Measurements from ENCODE around the gene SLC39A6. TPM values are rescaled to one million over a fixed set of nuclear protein-coding genes. Genes with fewer than 3 reads are reported as not detected.

SLC39A6 gene
- total and polyA plus RNA-seq, 9 donors = 39.7 to 96.5 (median 55.0) TPM

GRCh38 chr18:36162981-36163380 lies 33.8 kb upstream of the SLC39A6 start:
- Histone ChIP-seq H3K9me3 (no peaks in the 10 kb centered on the region), H3K36me3 (no peaks in the 10 kb centered on the region), H3K4me1 (ENCODE audit: insufficient read depth) (peaks cover 2% of the 10 kb centered on the region), H3K27ac (no peak overlapping the region), H3K4me3 (no peak overlapping the region), H3K27me3 (no peaks in the 10 kb centered on the region)
- intact Hi-C loops (cut with DNase I) = no loop called here
- TF ChIP-seq, protein P1, sequence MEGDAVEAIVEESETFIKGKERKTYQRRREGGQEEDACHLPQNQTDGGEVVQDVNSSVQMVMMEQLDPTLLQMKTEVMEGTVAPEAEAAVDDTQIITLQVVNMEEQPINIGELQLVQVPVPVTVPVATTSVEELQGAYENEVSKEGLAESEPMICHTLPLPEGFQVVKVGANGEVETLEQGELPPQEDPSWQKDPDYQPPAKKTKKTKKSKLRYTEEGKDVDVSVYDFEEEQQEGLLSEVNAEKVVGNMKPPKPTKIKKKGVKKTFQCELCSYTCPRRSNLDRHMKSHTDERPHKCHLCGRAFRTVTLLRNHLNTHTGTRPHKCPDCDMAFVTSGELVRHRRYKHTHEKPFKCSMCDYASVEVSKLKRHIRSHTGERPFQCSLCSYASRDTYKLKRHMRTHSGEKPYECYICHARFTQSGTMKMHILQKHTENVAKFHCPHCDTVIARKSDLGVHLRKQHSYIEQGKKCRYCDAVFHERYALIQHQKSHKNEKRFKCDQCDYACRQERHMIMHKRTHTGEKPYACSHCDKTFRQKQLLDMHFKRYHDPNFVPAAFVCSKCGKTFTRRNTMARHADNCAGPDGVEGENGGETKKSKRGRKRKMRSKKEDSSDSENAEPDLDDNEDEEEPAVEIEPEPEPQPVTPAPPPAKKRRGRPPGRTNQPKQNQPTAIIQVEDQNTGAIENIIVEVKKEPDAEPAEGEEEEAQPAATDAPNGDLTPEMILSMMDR (IDR thresholded peaks at IDR 0.05) = no peak
- TF ChIP-seq EP300 (IDR thresholded peaks at IDR 0.05) = no peak
- TF ChIP-seq POLR2A (IDR thresholded peaks at IDR 0.05) = no peak
- WGBS, 3 donors = 51 to 69% (median 63%) methylated on average over 1 of the region's 1 CpG
- DNase-seq = no peak

- intact Hi-C loops (cut with DNase I) = no loop called here
- H3K27me3 ChIP-seq = no peaks in the 10 kb centered on the region
- H3K4me1 ChIP-seq (ENCODE audit: insufficient read depth) = peaks cover 2% of the 10 kb centered on the region
- no peaks in the 10 kb centered on the region for H3K36me3 ChIP-seq
- TF ChIP-seq POLR2A (IDR thresholded peaks at IDR 0.05) = no peak
- TF ChIP-seq, protein P1 (IDR thresholded peaks at IDR 0.05) = no peak
- TF ChIP-seq EP300 (IDR thresholded peaks at IDR 0.05) = no peak
- no peaks in the 10 kb centered on the region for H3K9me3 ChIP-seq
- no peak overlapping the region for H3K4me3 ChIP-seq
- no peak overlapping the region for H3K27ac ChIP-seq
- no peak for DNase-seq
- 81 to 89% (median 86%) methylated on average over 4 of the region's 4 CpGs for WGBS, 3 donors
These were observed 31.8 kb upstream of the SLC39A6 start for GRCh38 chr18:36160959-36161371.

GRCh38 chr18:36158266-36158867 lies 29.2 kb upstream of the SLC39A6 start:
- Histone ChIP-seq H3K27me3 (no peaks in the 10 kb centered on the region), H3K4me1 (ENCODE audit: insufficient read depth) (peaks cover 4% of the 10 kb centered on the region), H3K27ac (no peak overlapping the region), H3K4me3 (no peak overlapping the region), H3K9me3 (no peaks in the 10 kb centered on the region), H3K36me3 (no peaks in the 10 kb centered on the region)
- 50 to 72% (median 57%) methylated on average over 5 of the region's 5 CpGs for WGBS, 3 donors
- TF ChIP-seq POLR2A (IDR thresholded peaks at IDR 0.05) (no peak), EP300 (IDR thresholded peaks at IDR 0.05) (no peak)
- TF ChIP-seq, protein P1 (IDR thresholded peaks at IDR 0.05) = no peak
- no peak for DNase-seq
- intact Hi-C loops (cut with DNase I) = no loop called here

DNA sequence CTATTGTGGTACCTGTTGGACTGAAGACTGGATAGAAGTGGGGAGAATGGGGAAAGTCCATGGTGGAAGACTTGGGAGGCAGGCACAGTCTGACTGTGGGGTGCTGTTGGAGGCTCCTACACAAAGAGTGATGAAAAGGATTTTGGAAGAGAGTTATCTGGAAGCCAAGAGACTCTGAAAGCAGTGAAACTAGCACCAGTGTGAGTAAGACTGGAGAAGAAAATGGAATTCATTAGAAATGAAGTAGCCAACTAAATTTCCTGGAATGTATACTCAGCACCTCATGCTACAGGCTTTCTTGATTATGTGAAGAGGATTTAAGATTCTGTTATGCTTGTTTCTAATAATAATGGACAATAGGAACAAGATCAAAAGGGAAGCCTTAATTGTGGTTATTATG lies 28.3 kb upstream of the SLC39A6 start:
- Histone ChIP-seq H3K27me3 (no peaks in the 10 kb centered on the region), H3K36me3 (no peaks in the 10 kb centered on the region), H3K9me3 (no peaks in the 10 kb centered on the region), H3K4me1 (ENCODE audit: insufficient read depth) (peaks cover 5% of the 10 kb centered on the region), H3K27ac (no peak overlapping the region), H3K4me3 (no peak overlapping the region)
- no peak for DNase-seq
- intact Hi-C loops (cut with DNase I) = no loop called here
- TF ChIP-seq, protein P1 (IDR thresholded peaks at IDR 0.05) = no peak
- TF ChIP-seq POLR2A (IDR thresholded peaks at IDR 0.05) (no peak), EP300 (IDR thresholded peaks at IDR 0.05) (no peak)
